K562 (cell line): Measurements from ENCODE around the gene CACNA2D2. TPM values are rescaled to one million over a fixed set of nuclear protein-coding genes. Genes with fewer than 3 reads are reported as not detected.

Experiments used
- ATAC-seq: fragments of 200-7000 bp; cut with Tn5 transposase; 3 replicates; pipeline ENCODE4 v1.9.1; 2020; ENCODE audit warnings: moderate library complexity
- BruUV-seq: library from RNA; stranded (reverse); fragments of 400-500 nt; replicated peaks from 2 replicates; lab custom pipeline; 2021; lab: Mats Ljungman, UMichigan
- CTCF ChIA-PET: fragments of 300-600 bp; formaldehyde crosslinking; extraction: SDS; loops from one replicate; lab custom pipeline; 2021; ENCODE audit warnings: low intra/inter-chr PET ratio; lab: Yijun Ruan, JAX
- POLR2A ChIA-PET: fragments of 300-600, 350-650 bp; sonication (Branson Sonifier 250); formaldehyde crosslinking; extraction: SDS; loops from one replicate; lab custom pipeline; 2021; ENCODE audit warnings: antibody characterized with exemption, inconsistent platforms; lab: Yijun Ruan, JAX
- DNase-seq, 4 experiments: peaks; one replicate each; pipeline versions ENCODE4 v3.0.0 to v3.0.0-alpha.2; 2011 to 2018; ENCODE audit warnings: low spot score in 3 of 4, mixed read lengths in 3 of 4; ENCODE audit errors: extremely low read depth in 1 of 4
- FAIRE-seq: peaks from 2 replicates; lab custom pipeline; 2011; peaks lifted over from hg19 to GRCh38; lab: Jason Lieb, UNC
- H2AFZ ChIP-seq: 2 replicates; pipeline ENCODE4 v1.6.0; 2011; ENCODE audit warnings: low read depth, low read length, control low read depth, inconsistent platforms
- H3K27ac ChIP-seq: fragments of 200-600 bp; 3 replicates; pipeline ENCODE4 v1.8.0; 2011; ENCODE audit warnings: low read depth, mild to moderate bottlenecking, control low read depth, inconsistent platforms, low read length, moderate library complexity, mixed read lengths; ENCODE audit errors: extremely low read depth
- H3K27me3 ChIP-seq, 2 experiments: fragments of 300-600 bp in 1 of 2; 2 replicates in 1 of 2; 3 replicates in 1 of 2; pipeline versions ENCODE4 v1.6.0 to v1.8.0; 2011; ENCODE audit warnings: inconsistent platforms in 2 of 2, low read length in 2 of 2, mild to moderate bottlenecking in 1 of 2, mixed read lengths in 1 of 2, moderate library complexity in 1 of 2; ENCODE audit not compliant: control insufficient read depth in 2 of 2, insufficient read depth in 2 of 2
- H3K36me3 ChIP-seq: fragments of 300-600 bp; 3 replicates; pipeline ENCODE4 v1.8.0; 2011; ENCODE audit warnings: mild to moderate bottlenecking, low read length, inconsistent platforms; ENCODE audit not compliant: control insufficient read depth, insufficient read depth
- H3K4me1 ChIP-seq, 2 experiments: fragments of 200-600 bp in 1 of 2; replicated peaks in 1 of 2; 2 replicates in 1 of 2; 3 replicates in 1 of 2; pipeline versions ENCODE4 v1.5.1 to v1.8.0; 2011; ENCODE audit warnings: inconsistent platforms in 2 of 2, low read length in 2 of 2, mild to moderate bottlenecking in 1 of 2, mixed read lengths in 1 of 2, moderate library complexity in 1 of 2; ENCODE audit not compliant: control insufficient read depth in 2 of 2, insufficient read depth in 2 of 2
- H3K4me2 ChIP-seq: 2 replicates; pipeline ENCODE4 v1.6.1; 2011; ENCODE audit warnings: low read length, control low read depth, inconsistent platforms, mixed read lengths; ENCODE audit not compliant: insufficient read depth
- H3K4me3 ChIP-seq: fragments of 200-600 bp; sonication (generic), shearing (Covaris generic); 2 replicates; pipeline ENCODE4 v1.5.1; 2016; ENCODE audit warnings: control low read depth, inconsistent platforms
- H3K79me2 ChIP-seq: fragments of 200-600 bp; 3 replicates; pipeline ENCODE4 v1.8.0; 2011; ENCODE audit warnings: low read length, inconsistent platforms; ENCODE audit not compliant: control insufficient read depth, insufficient read depth
- H3K9ac ChIP-seq, 2 experiments: 2 replicates each; pipeline versions ENCODE4 v1.6.0 to v1.6.1; 2011; ENCODE audit warnings: low read depth in 2 of 2, low read length in 2 of 2, control low read depth in 1 of 2, inconsistent platforms in 1 of 2, mild to moderate bottlenecking in 1 of 2, mixed read lengths in 1 of 2; ENCODE audit not compliant: insufficient read depth in 1 of 2
- H3K9me1 ChIP-seq: one replicate; pipeline ENCODE4 v1.6.0; 2011; ENCODE audit warnings: inconsistent platforms, mild to moderate bottlenecking, low read length, moderate library complexity; ENCODE audit not compliant: control insufficient read depth, insufficient read depth
- H3K9me3 ChIP-seq: replicated peaks from 2 replicates; pipeline ENCODE4 v1.5.1; 2011; ENCODE audit warnings: low read depth, low read length, inconsistent platforms; ENCODE audit not compliant: control insufficient read depth, insufficient read depth
- H4K20me1 ChIP-seq: replicated peaks from 2 replicates; pipeline ENCODE4 v1.6.1; 2011; ENCODE audit warnings: low read length, inconsistent platforms, mixed read lengths; ENCODE audit not compliant: control insufficient read depth, insufficient read depth
- FOSL1 ChIP-seq: fragments of 200-800 bp; sonication (Bioruptor generic); conservative IDR thresholded peaks from 2 replicates; pipeline ENCODE4 v1.6.1; 2016; ENCODE audit warnings: missing genetic modification characterization, missing compliant biosample characterization
- FOXJ3 ChIP-seq: sonication (generic); formaldehyde crosslinking; IDR thresholded peaks from 2 replicates; pipeline ENCODE4 v1.4.0; 2020; ENCODE audit warnings: mild to moderate bottlenecking, missing genetic modification reagents
- HDAC8 ChIP-seq: fragments of 450-650 bp; IDR thresholded peaks from 2 replicates; pipeline ENCODE4 v1.6.1; 2016; ENCODE audit warnings: mild to moderate bottlenecking, missing genetic modification characterization, moderate library complexity, missing compliant biosample characterization
- HEY1 ChIP-seq: fragments of 250-450 bp; sonication (Bioruptor Pico); IDR thresholded peaks from 2 replicates; pipeline ENCODE4 v1.5.0; 2020; ENCODE audit warnings: mild to moderate bottlenecking, moderate library complexity, borderline replicate concordance
- PYGO2 ChIP-seq: fragments of 450-650 bp; IDR thresholded peaks from 2 replicates; pipeline ENCODE4 v1.6.1; 2016; ENCODE audit warnings: mild to moderate bottlenecking, missing genetic modification characterization, moderate library complexity, missing compliant biosample characterization
- RBM34 ChIP-seq: fragments of 200-400 bp; formaldehyde crosslinking; IDR thresholded peaks from 2 replicates; pipeline ENCODE4 v1.6.1; 2018; ENCODE audit warnings: low read length, borderline replicate concordance; ENCODE audit not compliant: insufficient read depth
- YY1 ChIP-seq, 3 experiments: IDR thresholded peaks; 2 replicates each; pipeline ENCODE4 v1.6.1; 2011; ENCODE audit warnings: low read length in 2 of 3, mild to moderate bottlenecking in 2 of 3, moderate library complexity in 2 of 3, borderline replicate concordance in 1 of 3, control low read depth in 1 of 3, low read depth in 1 of 3; ENCODE audit not compliant: insufficient read depth in 3 of 3, insufficient replicate concordance in 2 of 3, control insufficient read depth in 1 of 3, insufficient read length in 1 of 3; ENCODE audit errors: extremely low read depth in 1 of 3
- ZKSCAN3 ChIP-seq: fragments of 250-450 bp; sonication (Bioruptor Pico); IDR thresholded peaks from 2 replicates; pipeline ENCODE4 v1.4.0; 2020
- ZNF384 ChIP-seq: IDR thresholded peaks from 2 replicates; pipeline ENCODE4 v1.6.1; 2012; ENCODE audit warnings: low read depth, low read length, improper control_type of control experiment
- ZNF655 ChIP-seq: fragments of 250-450 bp; sonication (Bioruptor Pico); IDR thresholded peaks from 2 replicates; pipeline ENCODE4 v1.5.0; 2021
- ZNF77 ChIP-seq: fragments of 250-450 bp; sonication (Bioruptor Pico); IDR thresholded peaks from 2 replicates; pipeline ENCODE4 v1.5.0; 2020
- WGBS: fragments of 100-300 bp; shearing (Covaris generic); methylation state at CpG from one replicate; pipeline ENCODE4 v1.1.6; 2016; ENCODE audit warnings: low coverage, mixed read lengths; ENCODE audit not compliant: insufficient coverage; ENCODE audit errors: missing lambda C conversion rate; 5-methylcytosine and 5-hydroxymethylcytosine counted together
- in situ Hi-C: fragments of 300-500 bp; cut with MboI; formaldehyde crosslinking; loops from 4 replicates; pipeline ENCODE4 v1.15.0; 2018; ENCODE audit warnings: inconsistent platforms, mixed read lengths
- intact Hi-C: fragments of 100-400 bp; cut with micrococcal nuclease; formaldehyde crosslinking; loops from 2 replicates; pipeline ENCODE4 v1.14.2; 2022
- polyA plus RNA-seq, 8 experiments: library from polyadenylated mRNA; depleted of rRNA in 4 of 8; stranded (reverse) in 5 of 8; unstranded in 3 of 8; fragments of >200 nt; fragmentation: Nextera tagmentation in 2 of 8; fragmentation: Illumina TruSeq in 1 of 8; extraction: Ambion mirVana in 2 of 8; extraction: Trizol in 1 of 8; gene quantifications; 2 replicates each; pipeline versions ENCODE4 v1.2.1 to v1.2.3, GENCODE V29; 2011 to 2014; ENCODE audit warnings: inconsistent platforms in 1 of 8, missing spikeins in 1 of 8
- total RNA-seq, 7 experiments: library from RNA; depleted of rRNA in 6 of 7; stranded (reverse); fragments of >200 nt in 6 of 7; fragmentation: Illumina TruSeq in 2 of 7; extraction: Trizol in 2 of 7; gene quantifications; 2 replicates each; pipeline versions ENCODE4 v1.2.1 to v1.2.3, GENCODE V29; 2011 to 2021; ENCODE audit warnings: low replicate concordance in 1 of 7
- TF ChIP-seq, protein P1 (sequence below): fragments of 450-650 bp; IDR thresholded peaks from 2 replicates; pipeline ENCODE4 v1.6.1; 2016; ENCODE audit warnings: borderline replicate concordance

Gene CACNA2D2
- total and polyA plus RNA-seq, 9 of the 15 experiments (the other 6 are each of a cell fraction or from before 2014, with no cell fraction given), result 0.11 to 0.58 (median 0.36) TPM; not detected in 2

DNA sequence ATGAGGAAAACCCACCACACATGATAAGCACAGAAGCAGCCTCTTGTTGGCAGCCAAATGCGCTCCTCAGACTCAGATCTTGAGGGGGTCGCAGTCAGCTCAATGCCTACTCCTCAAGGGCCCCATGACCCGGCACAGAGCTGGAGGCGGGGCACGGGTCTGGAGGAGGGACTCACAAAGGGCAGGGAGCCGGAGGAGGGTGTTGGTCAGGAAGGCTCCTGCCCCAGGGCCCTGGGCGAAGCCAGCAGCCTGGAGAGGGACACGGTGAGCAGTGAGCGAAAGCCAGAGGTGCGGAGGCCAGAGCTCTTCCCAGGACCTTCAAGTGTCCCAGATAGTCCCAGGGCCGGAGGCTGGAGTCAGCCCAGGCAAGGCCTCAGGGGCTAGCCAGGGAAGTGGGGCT lies 9.8 kb downstream of the CACNA2D2 start:
- TF ChIP-seq ZNF384 (no peak), ZNF77 (CRISPR knock-in tag) (no peak), HDAC8 (tag) (no peak)
- CTCF ChIA-PET, result no interaction called here
- H4K20me1 ChIP-seq, result no peaks in the 10 kb centered on the region
- POLR2A ChIA-PET, result interaction anchor here (0.7 kb wide), 1 partner anchor 1178 kb away, joined by 3 read pairs; no protein-coding TSS in a partner anchor
- no peak for ATAC-seq
- H3K4me3 ChIP-seq, result no peak overlapping the region
- 0 out of 5 replicates have a peak, but pooled peaks cover 0 to under 1% of the 10 kb centered on the region in 2 experiments for H3K27me3 ChIP-seq
- H3K27ac ChIP-seq, result no peak overlapping the region
- FAIRE-seq, result no peak
- no peak overlapping the region; a peak in 1 of 4 replicates for H3K9ac ChIP-seq
- in situ Hi-C loops, result no loop called here
- no peaks in the 10 kb centered on the region for H3K9me3 ChIP-seq
- H3K4me2 ChIP-seq, result no peak overlapping the region
- intact Hi-C loops, result no loop called here
- no peak overlapping the region; the same call in 1 of the 2 replicates for H2AFZ ChIP-seq
- 57% methylated on average over 10 of the region's 11 CpGs for WGBS
- H3K9me1 ChIP-seq, result no peaks in the 10 kb centered on the region
- DNase-seq, result no peak
- H3K79me2 ChIP-seq, result no peaks in the 10 kb centered on the region
- H3K4me1 ChIP-seq, result peaks cover 0 to 8% of the 10 kb centered on the region in 2 experiments; a peak in 3 of 5 replicates
- BruUV-seq, result no TSS peak
- no peaks in the 10 kb centered on the region for H3K36me3 ChIP-seq

- H3K9me1 ChIP-seq, result no peaks in the 10 kb centered on the region
- BruUV-seq, result no TSS peak
- WGBS, result 31% methylated on average over 3 of the region's 4 CpGs
- FAIRE-seq, result no peak
- no peak overlapping the region; the same call in 1 of the 2 replicates for H2AFZ ChIP-seq
- DNase-seq, result peak in 3 of 4 experiments; percentile 37 to 49 (median 48)
- H3K4me2 ChIP-seq, result no peak overlapping the region
- H3K79me2 ChIP-seq, result no peaks in the 10 kb centered on the region
- no peak overlapping the region for H3K27ac ChIP-seq
- H3K9ac ChIP-seq, result no peak overlapping the region
- no peaks in the 10 kb centered on the region for H4K20me1 ChIP-seq
- peaks cover 0 to 1% of the 10 kb centered on the region in 2 experiments; a peak in 1 of 5 replicates for H3K27me3 ChIP-seq
- H3K4me1 ChIP-seq, result peaks cover 0 to 8% of the 10 kb centered on the region in 2 experiments; a peak in 3 of 5 replicates
- ATAC-seq, result peak; percentile 49; the same call in 1 of the 3 replicates
- POLR2A ChIA-PET, result interaction anchor here (0.7 kb wide), 1 partner anchor 1179 kb away, joined by 3 read pairs; no protein-coding TSS in a partner anchor
- intact Hi-C loops, result no loop called here
- CTCF ChIA-PET, result no interaction called here
- in situ Hi-C loops, result no loop called here
- H3K36me3 ChIP-seq, result no peaks in the 10 kb centered on the region
- no peak overlapping the region for H3K4me3 ChIP-seq
- H3K9me3 ChIP-seq, result no peaks in the 10 kb centered on the region
- TF ChIP-seq YY1 (IDR thresholded peaks at IDR 0.05; ENCODE audit: borderline replicate concordance in 1 of 3, control insufficient read depth in 1 of 3, extremely low read depth in 1 of 3, insufficient read depth in 3 of 3, insufficient read length in 1 of 3, insufficient replicate concordance in 2 of 3, low read depth in 1 of 3, low read length in 2 of 3) (peak in 1 of 3 experiments; percentile 7), ZNF655 (no peak), FOSL1 (no peak), HEY1 (CRISPR knock-in tag) (no peak), ZKSCAN3 (no peak), RBM34 (no peak), FOXJ3 (CRISPR knock-in tag) (no peak), PYGO2 (tag) (no peak)
- TF ChIP-seq, protein P1, sequence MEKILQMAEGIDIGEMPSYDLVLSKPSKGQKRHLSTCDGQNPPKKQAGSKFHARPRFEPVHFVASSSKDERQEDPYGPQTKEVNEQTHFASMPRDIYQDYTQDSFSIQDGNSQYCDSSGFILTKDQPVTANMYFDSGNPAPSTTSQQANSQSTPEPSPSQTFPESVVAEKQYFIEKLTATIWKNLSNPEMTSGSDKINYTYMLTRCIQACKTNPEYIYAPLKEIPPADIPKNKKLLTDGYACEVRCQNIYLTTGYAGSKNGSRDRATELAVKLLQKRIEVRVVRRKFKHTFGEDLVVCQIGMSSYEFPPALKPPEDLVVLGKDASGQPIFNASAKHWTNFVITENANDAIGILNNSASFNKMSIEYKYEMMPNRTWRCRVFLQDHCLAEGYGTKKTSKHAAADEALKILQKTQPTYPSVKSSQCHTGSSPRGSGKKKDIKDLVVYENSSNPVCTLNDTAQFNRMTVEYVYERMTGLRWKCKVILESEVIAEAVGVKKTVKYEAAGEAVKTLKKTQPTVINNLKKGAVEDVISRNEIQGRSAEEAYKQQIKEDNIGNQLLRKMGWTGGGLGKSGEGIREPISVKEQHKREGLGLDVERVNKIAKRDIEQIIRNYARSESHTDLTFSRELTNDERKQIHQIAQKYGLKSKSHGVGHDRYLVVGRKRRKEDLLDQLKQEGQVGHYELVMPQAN, result no peak
Observed at GRCh38 chr3:50493086-50493485, 10.3 kb downstream of the CACNA2D2 start.
